K562 (cell line): ENCODE measurements around the gene LINGO3. TPM values are rescaled to one million over a fixed set of nuclear protein-coding genes. Genes with fewer than 3 reads are reported as not detected.
A peak's percentile ranks its signal among the peaks of the same experiment; 100 is the strongest.

Source experiments
- ATAC-seq: fragments of 200-7000 bp; cut with Tn5 transposase; 3 replicates; pipeline ENCODE4 v1.9.1; 2020; ENCODE audit warnings: moderate library complexity
- BruUV-seq: library from RNA; stranded (reverse); fragments of 400-500 nt; replicated peaks from 2 replicates; lab custom pipeline; 2021; lab: Mats Ljungman, UMichigan
- CTCF ChIA-PET: fragments of 300-600 bp; formaldehyde crosslinking; extraction: SDS; loops from one replicate; lab custom pipeline; 2021; ENCODE audit warnings: low intra/inter-chr PET ratio; lab: Yijun Ruan, JAX
- POLR2A ChIA-PET: fragments of 300-600, 350-650 bp; sonication (Branson Sonifier 250); formaldehyde crosslinking; extraction: SDS; loops from one replicate; lab custom pipeline; 2021; ENCODE audit warnings: antibody characterized with exemption, inconsistent platforms; lab: Yijun Ruan, JAX
- DNase-seq, 4 experiments: peaks; one replicate each; pipeline versions ENCODE4 v3.0.0 to v3.0.0-alpha.2; 2011 to 2018; ENCODE audit warnings: low spot score in 3 of 4, mixed read lengths in 3 of 4; ENCODE audit errors: extremely low read depth in 1 of 4
- FAIRE-seq: peaks from 2 replicates; lab custom pipeline; 2011; peaks lifted over from hg19 to GRCh38; lab: Jason Lieb, UNC
- H2AFZ ChIP-seq: 2 replicates; pipeline ENCODE4 v1.6.0; 2011; ENCODE audit warnings: low read depth, low read length, control low read depth, inconsistent platforms
- H3K27ac ChIP-seq: fragments of 200-600 bp; 3 replicates; pipeline ENCODE4 v1.8.0; 2011; ENCODE audit warnings: low read depth, mild to moderate bottlenecking, control low read depth, inconsistent platforms, low read length, moderate library complexity, mixed read lengths; ENCODE audit errors: extremely low read depth
- H3K27me3 ChIP-seq, 2 experiments: fragments of 300-600 bp in 1 of 2; 2 replicates in 1 of 2; 3 replicates in 1 of 2; pipeline versions ENCODE4 v1.6.0 to v1.8.0; 2011; ENCODE audit warnings: inconsistent platforms in 2 of 2, low read length in 2 of 2, mild to moderate bottlenecking in 1 of 2, mixed read lengths in 1 of 2, moderate library complexity in 1 of 2; ENCODE audit not compliant: control insufficient read depth in 2 of 2, insufficient read depth in 2 of 2
- H3K36me3 ChIP-seq: fragments of 300-600 bp; 3 replicates; pipeline ENCODE4 v1.8.0; 2011; ENCODE audit warnings: mild to moderate bottlenecking, low read length, inconsistent platforms; ENCODE audit not compliant: control insufficient read depth, insufficient read depth
- H3K4me1 ChIP-seq, 2 experiments: fragments of 200-600 bp in 1 of 2; replicated peaks in 1 of 2; 2 replicates in 1 of 2; 3 replicates in 1 of 2; pipeline versions ENCODE4 v1.5.1 to v1.8.0; 2011; ENCODE audit warnings: inconsistent platforms in 2 of 2, low read length in 2 of 2, mild to moderate bottlenecking in 1 of 2, mixed read lengths in 1 of 2, moderate library complexity in 1 of 2; ENCODE audit not compliant: control insufficient read depth in 2 of 2, insufficient read depth in 2 of 2
- H3K4me2 ChIP-seq: 2 replicates; pipeline ENCODE4 v1.6.1; 2011; ENCODE audit warnings: low read length, control low read depth, inconsistent platforms, mixed read lengths; ENCODE audit not compliant: insufficient read depth
- H3K4me3 ChIP-seq: fragments of 200-600 bp; sonication (generic), shearing (Covaris generic); 2 replicates; pipeline ENCODE4 v1.5.1; 2016; ENCODE audit warnings: control low read depth, inconsistent platforms
- H3K79me2 ChIP-seq: fragments of 200-600 bp; 3 replicates; pipeline ENCODE4 v1.8.0; 2011; ENCODE audit warnings: low read length, inconsistent platforms; ENCODE audit not compliant: control insufficient read depth, insufficient read depth
- H3K9ac ChIP-seq, 2 experiments: 2 replicates each; pipeline versions ENCODE4 v1.6.0 to v1.6.1; 2011; ENCODE audit warnings: low read depth in 2 of 2, low read length in 2 of 2, control low read depth in 1 of 2, inconsistent platforms in 1 of 2, mild to moderate bottlenecking in 1 of 2, mixed read lengths in 1 of 2; ENCODE audit not compliant: insufficient read depth in 1 of 2
- H3K9me1 ChIP-seq: one replicate; pipeline ENCODE4 v1.6.0; 2011; ENCODE audit warnings: inconsistent platforms, mild to moderate bottlenecking, low read length, moderate library complexity; ENCODE audit not compliant: control insufficient read depth, insufficient read depth
- H3K9me3 ChIP-seq: replicated peaks from 2 replicates; pipeline ENCODE4 v1.5.1; 2011; ENCODE audit warnings: low read depth, low read length, inconsistent platforms; ENCODE audit not compliant: control insufficient read depth, insufficient read depth
- H4K20me1 ChIP-seq: replicated peaks from 2 replicates; pipeline ENCODE4 v1.6.1; 2011; ENCODE audit warnings: low read length, inconsistent platforms, mixed read lengths; ENCODE audit not compliant: control insufficient read depth, insufficient read depth
- CXXC5 ChIP-seq: fragments of 250-450 bp; sonication (Bioruptor Pico); IDR thresholded peaks from 2 replicates; pipeline ENCODE4 v1.8.0; 2022; ENCODE audit warnings: inconsistent platforms, mild to moderate bottlenecking, moderate library complexity
- HMG20B ChIP-seq: fragments of 250-450 bp; sonication (Bioruptor Pico); IDR thresholded peaks from 2 replicates; pipeline ENCODE4 v1.5.0; 2021; ENCODE audit warnings: mild to moderate bottlenecking
- LCOR ChIP-seq: sonication (generic); formaldehyde crosslinking; IDR thresholded peaks from 2 replicates; pipeline ENCODE4 v1.8.0; 2022; ENCODE audit warnings: mild to moderate bottlenecking, missing genetic modification reagents
- PHB ChIP-seq: fragments of 250-450 bp; sonication (Bioruptor Pico); IDR thresholded peaks from 2 replicates; pipeline ENCODE4 v1.5.0; 2021
- PTBP1 ChIP-seq: fragments of 200-400 bp; formaldehyde crosslinking; IDR thresholded peaks from 2 replicates; pipeline ENCODE4 v1.6.1; 2017; ENCODE audit warnings: low read depth, low read length
- ZNF121 ChIP-seq: sonication (generic); formaldehyde crosslinking; conservative IDR thresholded peaks from 2 replicates; pipeline ENCODE4 v1.8.0; 2022; ENCODE audit warnings: missing genetic modification reagents
- WGBS: fragments of 100-300 bp; shearing (Covaris generic); methylation state at CpG from one replicate; pipeline ENCODE4 v1.1.6; 2016; ENCODE audit warnings: low coverage, mixed read lengths; ENCODE audit not compliant: insufficient coverage; ENCODE audit errors: missing lambda C conversion rate; 5-methylcytosine and 5-hydroxymethylcytosine counted together
- in situ Hi-C: fragments of 300-500 bp; cut with MboI; formaldehyde crosslinking; loops from 4 replicates; pipeline ENCODE4 v1.15.0; 2018; ENCODE audit warnings: inconsistent platforms, mixed read lengths
- intact Hi-C: fragments of 100-400 bp; cut with micrococcal nuclease; formaldehyde crosslinking; loops from 2 replicates; pipeline ENCODE4 v1.14.2; 2022
- polyA plus RNA-seq, 8 experiments: library from polyadenylated mRNA; depleted of rRNA in 4 of 8; stranded (reverse) in 5 of 8; unstranded in 3 of 8; fragments of >200 nt; fragmentation: Nextera tagmentation in 2 of 8; fragmentation: Illumina TruSeq in 1 of 8; extraction: Ambion mirVana in 2 of 8; extraction: Trizol in 1 of 8; gene quantifications; 2 replicates each; pipeline versions ENCODE4 v1.2.1 to v1.2.3, GENCODE V29; 2011 to 2014; ENCODE audit warnings: inconsistent platforms in 1 of 8, missing spikeins in 1 of 8
- total RNA-seq, 7 experiments: library from RNA; depleted of rRNA in 6 of 7; stranded (reverse); fragments of >200 nt in 6 of 7; fragmentation: Illumina TruSeq in 2 of 7; extraction: Trizol in 2 of 7; gene quantifications; 2 replicates each; pipeline versions ENCODE4 v1.2.1 to v1.2.3, GENCODE V29; 2011 to 2021; ENCODE audit warnings: low replicate concordance in 1 of 7
- TF ChIP-seq, protein P1 (sequence below): fragments of 450-650 bp; IDR thresholded peaks from 2 replicates; pipeline ENCODE4 v1.6.1; 2018; ENCODE audit not compliant: partially characterized antibody

Gene LINGO3
- total and polyA plus RNA-seq, 9 of the 15 experiments (the other 6 are each of a cell fraction or from before 2014, with no cell fraction given), result 0.03 to 0.05 (median 0.03) TPM; not detected in 6

- POLR2A ChIA-PET, result interaction anchor here (0.6 to 2.0 kb wide), 6 partner anchors 9 to 347 kb away, joined by 3 to 7 read pairs (median 4); partner anchors contain the start of gene GNG7
These were observed 47.4 kb upstream of the LINGO3 start for GRCh38 chr19:2355168-2356035.

More at GRCh38 chr19:2355168-2356035, 47.4 kb upstream of the LINGO3 start:
- no peak for TF ChIP-seq PTBP1
- peak; percentile 76 for TF ChIP-seq ZNF121 (CRISPR knock-in tag)
- TF ChIP-seq PHB (CRISPR knock-in tag), result no peak
- TF ChIP-seq HMG20B (CRISPR knock-in tag), result no peak
- no peak for TF ChIP-seq LCOR (CRISPR knock-in tag)
- no peak for TF ChIP-seq CXXC5 (CRISPR knock-in tag)
- TF ChIP-seq, protein P1, sequence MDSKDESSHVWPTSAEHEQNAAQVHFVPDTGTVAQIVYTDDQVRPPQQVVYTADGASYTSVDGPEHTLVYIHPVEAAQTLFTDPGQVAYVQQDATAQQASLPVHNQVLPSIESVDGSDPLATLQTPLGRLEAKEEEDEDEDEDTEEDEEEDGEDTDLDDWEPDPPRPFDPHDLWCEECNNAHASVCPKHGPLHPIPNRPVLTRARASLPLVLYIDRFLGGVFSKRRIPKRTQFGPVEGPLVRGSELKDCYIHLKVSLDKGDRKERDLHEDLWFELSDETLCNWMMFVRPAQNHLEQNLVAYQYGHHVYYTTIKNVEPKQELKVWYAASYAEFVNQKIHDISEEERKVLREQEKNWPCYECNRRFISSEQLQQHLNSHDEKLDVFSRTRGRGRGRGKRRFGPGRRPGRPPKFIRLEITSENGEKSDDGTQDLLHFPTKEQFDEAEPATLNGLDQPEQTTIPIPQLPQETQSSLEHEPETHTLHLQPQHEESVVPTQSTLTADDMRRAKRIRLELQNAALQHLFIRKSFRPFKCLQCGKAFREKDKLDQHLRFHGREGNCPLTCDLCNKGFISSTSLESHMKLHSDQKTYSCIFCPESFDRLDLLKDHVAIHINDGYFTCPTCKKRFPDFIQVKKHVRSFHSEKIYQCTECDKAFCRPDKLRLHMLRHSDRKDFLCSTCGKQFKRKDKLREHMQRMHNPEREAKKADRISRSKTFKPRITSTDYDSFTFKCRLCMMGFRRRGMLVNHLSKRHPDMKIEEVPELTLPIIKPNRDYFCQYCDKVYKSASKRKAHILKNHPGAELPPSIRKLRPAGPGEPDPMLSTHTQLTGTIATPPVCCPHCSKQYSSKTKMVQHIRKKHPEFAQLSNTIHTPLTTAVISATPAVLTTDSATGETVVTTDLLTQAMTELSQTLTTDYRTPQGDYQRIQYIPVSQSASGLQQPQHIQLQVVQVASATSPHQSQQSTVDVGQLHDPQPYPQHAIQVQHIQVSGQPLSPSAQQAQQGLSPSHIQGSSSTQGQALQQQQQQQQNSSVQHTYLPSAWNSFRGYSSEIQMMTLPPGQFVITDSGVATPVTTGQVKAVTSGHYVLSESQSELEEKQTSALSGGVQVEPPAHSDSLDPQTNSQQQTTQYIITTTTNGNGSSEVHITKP, result no peak
- Histone ChIP-seq H3K79me2 (no peaks in the 10 kb centered on the region), H2AFZ (no peak overlapping the region), H3K9me1 (peaks cover 2% of the 10 kb centered on the region), H3K4me1 (peaks cover 0 to 43% of the 10 kb centered on the region in 2 experiments; a peak in 3 of 5 replicates), H3K27me3 (peaks cover 11 to 19% of the 10 kb centered on the region in 2 experiments; a peak in 4 of 5 replicates), H3K9me3 (no peaks in the 10 kb centered on the region), H3K9ac (no peak overlapping the region), H4K20me1 (no peaks in the 10 kb centered on the region), H3K4me3 (no peak overlapping the region), H3K36me3 (peaks cover 20% of the 10 kb centered on the region; the same call in 1 of the 3 replicates), H3K27ac (no peak overlapping the region), H3K4me2 (no peak overlapping the region)
- CTCF ChIA-PET, result no interaction called here
- 74% methylated on average over 23 of the region's 24 CpGs for WGBS
- in situ Hi-C loops (no loop called here), intact Hi-C loops (no loop called here)
- BruUV-seq, result no TSS peak
- ATAC-seq (peak; percentile 18), FAIRE-seq (no peak), DNase-seq (no peak)
